Measurements from ENCODE around the gene IGF1R. TPM values are rescaled to one million over a fixed set of nuclear protein-coding genes. Genes with fewer than 3 reads are reported as not detected.
"Not testable (repeated sequence)": the region's sequence is repeated elsewhere in the genome, so short reads cannot be mapped to it uniquely, and the experiment has no call there.

The IGF1R gene
- total RNA-seq, 1 experiment from 2014 or later = 8.8 TPM

DNA sequence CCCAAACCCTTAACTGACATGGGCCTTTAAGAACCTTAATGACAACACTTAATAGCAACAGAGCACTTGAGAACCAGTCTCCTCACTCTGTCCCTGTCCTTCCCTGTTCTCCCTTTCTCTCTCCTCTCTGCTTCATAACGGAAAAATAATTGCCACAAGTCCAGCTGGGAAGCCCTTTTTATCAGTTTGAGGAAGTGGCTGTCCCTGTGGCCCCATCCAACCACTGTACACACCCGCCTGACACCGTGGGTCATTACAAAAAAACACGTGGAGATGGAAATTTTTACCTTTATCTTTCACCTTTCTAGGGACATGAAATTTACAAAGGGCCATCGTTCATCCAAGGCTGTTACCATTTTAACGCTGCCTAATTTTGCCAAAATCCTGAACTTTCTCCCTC is 309.3 kb downstream of the IGF1R start:
- DNase-seq (ENCODE audit: low read depth) = no peak

DNA sequence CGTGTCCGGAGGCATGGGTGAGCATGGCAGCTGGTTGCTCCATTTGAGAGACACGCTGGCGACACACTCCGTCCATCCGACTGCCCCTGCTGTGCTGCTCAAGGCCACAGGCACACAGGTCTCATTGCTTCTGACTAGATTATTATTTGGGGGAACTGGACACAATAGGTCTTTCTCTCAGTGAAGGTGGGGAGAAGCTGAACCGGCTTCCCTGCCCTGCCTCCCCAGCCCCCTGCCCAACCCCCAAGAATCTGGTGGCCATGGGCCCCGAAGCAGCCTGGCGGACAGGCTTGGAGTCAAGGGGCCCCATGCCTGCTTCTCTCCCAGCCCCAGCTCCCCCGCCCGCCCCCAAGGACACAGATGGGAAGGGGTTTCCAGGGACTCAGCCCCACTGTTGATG is 309.7 kb downstream of the IGF1R start:
- DNase-seq (ENCODE audit: low read depth) = no peak

DNA sequence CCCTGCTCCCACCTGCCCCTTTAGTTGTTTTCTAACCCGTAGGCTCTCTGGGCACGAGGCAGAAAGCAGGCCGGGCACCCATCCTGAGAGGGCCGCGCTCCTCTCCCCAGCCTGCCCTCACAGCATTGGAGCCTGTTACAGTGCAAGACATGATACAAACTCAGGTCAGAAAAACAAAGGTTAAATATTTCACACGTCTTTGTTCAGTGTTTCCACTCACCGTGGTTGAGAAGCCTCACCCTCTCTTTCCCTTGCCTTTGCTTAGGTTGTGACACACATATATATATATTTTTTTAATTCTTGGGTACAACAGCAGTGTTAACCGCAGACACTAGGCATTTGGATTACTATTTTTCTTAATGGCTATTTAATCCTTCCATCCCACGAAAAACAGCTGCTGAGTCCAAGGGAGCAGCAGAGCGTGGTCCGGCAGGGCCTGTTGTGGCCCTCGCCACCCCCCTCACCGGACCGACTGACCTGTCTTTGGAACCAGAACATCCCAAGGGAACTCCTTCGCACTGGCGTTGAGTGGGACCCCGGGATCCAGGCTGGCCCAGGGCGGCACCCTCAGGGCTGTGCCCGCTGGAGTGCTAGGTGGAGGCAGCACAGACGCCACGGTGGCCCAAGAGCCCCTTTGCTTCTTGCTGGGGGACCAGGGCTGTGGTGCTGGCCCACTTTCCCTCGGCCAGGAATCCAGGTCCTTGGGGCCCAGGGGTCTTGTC is 310.7 kb downstream of the IGF1R start:
- DNase-seq (ENCODE audit: low read depth) = peak; percentile 54

- DNase-seq (ENCODE audit: low read depth) = no peak
Observed at GRCh38 chr15:98959640-98960007, 311.3 kb downstream of the IGF1R start.

DNA sequence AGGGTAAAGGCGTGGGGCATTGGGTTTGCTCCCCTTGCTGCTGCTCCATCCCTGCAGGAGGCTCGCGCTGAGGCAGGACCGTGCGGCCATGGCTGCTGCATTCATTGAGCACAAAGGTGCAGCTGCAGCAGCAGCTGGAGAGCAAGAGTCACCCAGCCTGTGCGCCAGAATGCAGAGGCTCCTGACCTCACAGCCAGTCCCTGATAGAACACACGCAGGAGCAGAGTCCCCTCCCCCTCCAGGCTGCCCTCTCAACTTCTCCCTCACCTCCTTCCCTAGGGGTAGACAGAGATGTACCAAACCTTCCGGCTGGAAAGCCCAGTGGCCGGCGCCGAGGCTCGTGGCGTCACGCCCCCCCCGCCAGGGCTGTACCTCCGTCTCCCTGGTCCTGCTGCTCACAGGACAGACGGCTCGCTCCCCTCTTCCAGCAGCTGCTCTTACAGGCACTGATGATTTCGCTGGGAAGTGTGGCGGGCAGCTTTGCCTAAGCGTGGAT is 312.3 kb downstream of the IGF1R start:
- no peak for DNase-seq (ENCODE audit: low read depth)

DNA sequence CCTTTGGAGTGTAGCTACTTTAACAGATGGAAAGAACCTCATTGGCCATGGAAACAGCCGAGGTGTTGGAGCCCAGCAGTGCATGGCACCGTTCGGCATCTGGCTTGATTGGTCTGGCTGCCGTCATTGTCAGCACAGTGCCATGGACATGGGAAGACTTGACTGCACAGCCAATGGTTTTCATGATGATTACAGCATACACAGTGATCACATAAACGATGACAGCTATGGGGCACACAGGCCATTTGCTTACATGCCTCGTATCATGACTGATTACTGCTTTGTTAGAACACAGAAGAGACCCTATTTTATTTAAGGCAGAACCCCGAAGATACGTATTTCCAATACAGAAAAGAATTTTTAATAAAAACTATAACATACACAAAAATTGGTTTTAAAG is 315.1 kb downstream of the IGF1R start:
- no peak for DNase-seq (ENCODE audit: low read depth)

DNA sequence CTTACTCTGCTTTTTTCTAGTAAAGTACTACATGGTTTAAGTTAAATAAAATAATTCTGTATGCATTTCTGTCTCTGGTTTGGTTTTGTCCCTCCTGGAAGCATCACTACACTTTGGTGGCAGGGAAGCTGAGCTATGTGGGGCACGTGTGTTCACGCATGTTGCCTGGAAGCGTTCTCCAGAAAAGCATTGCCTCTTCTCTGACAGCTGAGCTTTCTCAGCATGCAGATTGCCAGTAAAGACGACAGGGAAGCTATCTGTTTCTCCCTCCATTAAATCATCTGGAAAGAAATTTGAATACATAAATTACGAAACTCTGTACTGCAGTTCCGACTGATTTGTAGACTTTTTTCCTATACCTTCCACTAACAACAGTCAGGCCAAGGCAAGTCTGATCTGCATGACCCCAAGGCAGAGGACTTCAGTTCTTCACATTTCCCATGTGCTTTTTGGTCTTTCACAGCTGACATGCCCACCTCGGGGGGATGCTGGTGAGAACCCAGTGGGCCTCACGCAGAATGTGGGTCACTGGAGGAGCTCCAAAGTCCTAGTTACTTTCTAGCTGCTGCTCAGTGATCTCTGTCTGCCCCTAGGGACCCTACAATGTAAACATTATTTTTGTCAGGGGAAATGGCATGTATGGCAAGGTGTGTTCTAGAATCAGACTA is 316.3 kb downstream of the IGF1R start:
- no peak for DNase-seq (ENCODE audit: low read depth)

- DNase-seq (ENCODE audit: low read depth) = not testable (repeated sequence)
Observed at GRCh38 chr15:98965134-98965491, 316.8 kb downstream of the IGF1R start.

GRCh38 chr15:98965597-98965996 is 317.3 kb downstream of the IGF1R start:
- no peak for DNase-seq (ENCODE audit: low read depth)

- DNase-seq (ENCODE audit: low read depth) = no peak
Observed at GRCh38 chr15:98966091-98966787, 317.9 kb downstream of the IGF1R start.

GRCh38 chr15:98967096-98967495 is 318.8 kb downstream of the IGF1R start:
- DNase-seq (ENCODE audit: low read depth) = no peak

DNA sequence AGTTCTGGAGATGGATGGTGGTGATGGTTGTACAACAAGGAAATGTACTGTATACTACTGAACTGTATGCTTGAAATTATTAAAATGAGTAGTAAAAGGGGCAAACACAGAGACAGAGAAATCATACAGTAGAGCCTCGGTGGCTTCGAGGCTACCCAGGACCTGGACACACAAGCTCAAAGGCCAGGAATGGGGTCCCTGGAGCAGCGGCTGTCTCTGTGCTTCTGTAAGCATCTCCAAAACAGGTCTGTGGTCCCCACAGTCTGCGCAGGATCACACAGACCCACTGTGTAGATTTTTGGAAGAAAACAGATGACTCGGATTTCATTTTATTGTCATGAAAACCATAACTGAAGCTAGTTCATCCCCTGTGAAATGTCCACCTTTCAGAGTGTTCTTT is 319.6 kb downstream of the IGF1R start:
- no peak for DNase-seq (ENCODE audit: low read depth)

DNA sequence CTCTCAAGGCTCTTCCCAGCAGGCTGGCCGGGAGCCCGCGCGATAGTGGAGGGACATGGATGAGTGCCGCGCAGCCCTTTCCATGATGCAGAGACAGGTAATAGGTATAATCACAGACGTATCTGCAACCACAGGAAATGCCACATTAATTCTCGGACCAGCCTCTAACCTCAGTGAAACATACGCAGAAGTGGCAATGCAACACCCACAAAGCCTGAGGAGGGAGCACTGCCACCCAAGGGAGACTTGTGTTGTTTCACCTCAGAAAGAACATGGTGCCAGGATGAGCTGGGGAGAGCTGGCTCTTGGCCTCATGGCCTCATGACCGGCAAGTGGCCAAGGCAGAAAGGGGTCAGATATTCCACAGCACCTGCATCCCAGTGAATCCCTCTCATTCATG is 320.2 kb downstream of the IGF1R start:
- no peak for DNase-seq (ENCODE audit: low read depth)

- DNase-seq (ENCODE audit: low read depth) = no peak
Observed at GRCh38 chr15:98969126-98969735, 320.9 kb downstream of the IGF1R start.

GRCh38 chr15:98970799-98971198 is 322.5 kb downstream of the IGF1R start:
- DNase-seq (ENCODE audit: low read depth) = no peak

DNA sequence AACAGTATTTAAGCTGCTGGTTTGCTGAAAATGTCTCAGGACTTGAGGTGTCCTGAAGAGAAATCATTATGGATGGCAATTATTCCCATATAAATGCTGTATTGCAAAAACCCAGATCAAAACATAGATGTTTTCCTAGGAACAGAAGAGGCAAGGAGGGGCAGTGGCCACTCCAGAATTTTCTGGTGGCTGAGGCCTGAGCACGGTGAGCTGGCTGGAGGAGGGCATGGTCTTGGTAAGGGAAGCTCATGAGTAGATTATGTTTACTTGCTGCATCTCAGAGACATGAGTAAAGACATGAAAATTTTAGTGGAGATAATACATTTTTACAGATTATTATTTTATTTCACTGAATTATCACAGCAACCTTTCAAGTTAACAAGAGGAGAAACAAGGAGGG is 328.2 kb downstream of the IGF1R start:
- DNase-seq (ENCODE audit: low read depth) = no peak

DNA sequence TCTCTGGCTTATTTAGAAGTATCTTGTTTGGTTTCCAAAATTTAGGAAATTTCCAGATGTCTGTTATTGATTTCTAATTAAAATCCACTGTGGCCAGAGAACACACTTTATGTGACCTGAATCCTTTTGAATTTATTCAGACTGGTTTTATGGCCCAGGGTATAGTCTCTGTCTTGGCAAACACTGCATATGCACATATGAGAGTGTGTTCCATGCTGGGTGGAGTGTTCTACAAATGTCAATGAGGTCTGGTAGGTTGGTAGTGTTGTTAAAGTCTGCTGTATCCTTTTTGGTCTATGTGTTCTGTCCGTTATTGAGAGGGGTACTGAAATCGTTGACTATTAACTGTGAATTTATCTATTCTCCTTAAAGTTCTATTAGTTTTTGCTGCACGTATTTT is 329.1 kb downstream of the IGF1R start:
- no peak for DNase-seq (ENCODE audit: low read depth)

- DNase-seq (ENCODE audit: low read depth) = no peak
Observed at GRCh38 chr15:98978153-98978552, 329.8 kb downstream of the IGF1R start.

DNA sequence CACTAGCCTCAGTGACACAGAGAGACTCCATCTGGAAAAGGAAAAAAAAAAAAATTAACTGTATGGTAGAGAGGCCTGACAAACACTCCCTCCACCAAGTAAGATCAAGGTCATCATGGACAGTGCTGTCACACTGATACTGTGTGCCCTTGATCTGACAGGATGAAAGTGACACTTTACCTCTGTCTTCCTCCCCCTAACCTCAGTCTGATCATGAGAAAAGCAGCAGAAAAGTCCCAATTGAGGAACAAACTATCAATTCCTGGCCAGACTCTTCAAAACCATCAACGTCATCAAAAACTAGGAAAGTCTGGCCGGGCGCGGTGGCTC is 332.5 kb downstream of the IGF1R start:
- DNase-seq (ENCODE audit: low read depth) = no peak

- peak; percentile 13 for DNase-seq (ENCODE audit: low read depth)
Observed at GRCh38 chr15:98981851-98982722, 333.7 kb downstream of the IGF1R start.

DNA sequence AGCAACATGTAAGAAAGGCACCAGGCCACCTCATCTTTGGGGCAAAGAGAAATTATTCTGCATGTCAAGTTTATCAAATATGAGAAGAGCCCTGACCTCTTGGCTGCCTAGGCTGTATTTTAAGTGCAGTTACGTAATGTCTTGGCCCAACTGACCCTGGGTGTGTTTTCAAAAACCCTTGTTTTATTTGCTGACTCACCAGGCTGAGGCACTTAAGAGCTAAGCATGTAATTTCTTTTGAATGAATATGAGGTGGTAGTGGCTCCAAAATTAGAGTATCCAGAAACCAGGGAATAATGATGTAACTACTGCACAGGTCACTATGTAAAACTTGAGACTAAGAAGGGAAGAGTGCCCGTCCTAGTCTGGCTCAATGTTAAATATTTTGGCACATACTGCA is 335.0 kb downstream of the IGF1R start:
- DNase-seq (ENCODE audit: low read depth) = peak; percentile 77

Measured in LHCN-M2 (cell line).